ENCODE measurements around the gene TPM1. TPM values are rescaled to one million over a fixed set of nuclear protein-coding genes. Genes with fewer than 3 reads are reported as not detected.

Gene TPM1
- total and polyA plus RNA-seq, 9 of the 15 experiments (the other 6 are each of a cell fraction or from before 2014, with no cell fraction given): 8.1 to 53.9 (median 43.1) TPM

DNA sequence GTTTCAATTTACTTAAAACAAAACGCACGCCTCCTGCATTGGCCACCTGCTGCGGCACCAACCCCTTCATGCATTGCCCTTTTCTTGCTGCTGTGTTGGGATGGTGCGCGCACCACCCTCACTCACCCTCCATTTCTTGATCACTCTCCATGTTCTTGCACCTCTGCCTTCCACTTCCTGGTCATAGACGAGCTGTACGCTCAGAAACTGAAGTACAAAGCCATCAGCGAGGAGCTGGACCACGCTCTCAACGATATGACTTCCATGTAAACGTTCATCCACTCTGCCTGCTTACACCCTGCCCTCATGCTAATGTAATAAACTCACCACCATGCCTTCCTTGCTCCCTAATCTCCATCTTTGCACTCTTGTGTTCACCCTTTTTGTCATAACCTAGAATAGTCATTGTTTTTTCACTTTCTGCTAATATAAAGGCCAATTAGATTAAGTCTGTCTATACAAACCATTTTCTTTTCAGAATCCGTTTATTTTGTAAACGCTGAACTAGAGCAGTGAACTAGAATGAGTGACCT, 21.4 kb downstream of the TPM1 start:
- Histone ChIP-seq H3K4me1 (replicated peaks in 1 of 2; ENCODE audit: control insufficient read depth in 2 of 2, insufficient read depth in 2 of 2, low read length in 2 of 2) (peaks cover 8 to 24% of the 10 kb centered on the region in 2 experiments; a peak in 3 of 5 replicates), H3K9me3 (replicated peaks; ENCODE audit: control insufficient read depth, insufficient read depth, low read depth, low read length) (no peaks in the 10 kb centered on the region), H3K27ac (ENCODE audit: extremely low read depth, low read depth, low read length) (no peak overlapping the region; the same call in 1 of the 3 replicates), H3K27me3 (ENCODE audit: control insufficient read depth in 2 of 2, insufficient read depth in 2 of 2, low read length in 2 of 2) (no peaks in the 10 kb centered on the region), H3K9ac (ENCODE audit: insufficient read depth in 1 of 2, low read depth in 2 of 2, low read length in 2 of 2) (no peak overlapping the region), H3K9me1 (ENCODE audit: control insufficient read depth, insufficient read depth, low read length) (no peaks in the 10 kb centered on the region), H3K4me3 (no peak overlapping the region), H3K79me2 (ENCODE audit: control insufficient read depth, insufficient read depth, low read length) (no peaks in the 10 kb centered on the region), H2AFZ (ENCODE audit: low read depth, low read length) (no peak overlapping the region), H3K4me2 (ENCODE audit: insufficient read depth, low read length) (no peak overlapping the region), H3K36me3 (ENCODE audit: control insufficient read depth, insufficient read depth, low read length) (peaks cover 38% of the 10 kb centered on the region), H4K20me1 (replicated peaks; ENCODE audit: control insufficient read depth, insufficient read depth, low read length) (no peaks in the 10 kb centered on the region)
- POLR2A ChIA-PET: interaction anchor here (1.4 to 2.4 kb wide), 3 partner anchors 9 to 11 kb away, joined by 6 to 13 read pairs (median 8); no protein-coding TSS in a partner anchor
- no TSS peak for BruUV-seq (replicated peaks)
- no peak for ATAC-seq
- CTCF ChIA-PET (ENCODE audit: low intra/inter-chr PET ratio): no interaction called here
- 85% methylated on average over 13 of the region's 13 CpGs for WGBS (ENCODE audit: insufficient coverage, low coverage, missing lambda C conversion rate)
- no peak for TF ChIP-seq FUS (optimal IDR thresholded peaks at IDR 0.05; ENCODE audit: low read depth, low read length)
- TF ChIP-seq ZNF444 (CRISPR knock-in tag; IDR thresholded peaks at IDR 0.05): no peak
- TF ChIP-seq ETS2 (tag; IDR thresholded peaks at IDR 0.05; ENCODE audit: borderline replicate concordance, poor library complexity, severe bottlenecking): no peak
- no peak for TF ChIP-seq PHB2 (IDR thresholded peaks at IDR 0.05; ENCODE audit: low read depth)
- no peak for TF ChIP-seq JUNB (CRISPR knock-in tag; conservative IDR thresholded peaks at IDR 0.05)
- TF ChIP-seq MCM7 (IDR thresholded peaks at IDR 0.05): no peak
- TF ChIP-seq ZNF197 (CRISPR knock-in tag; IDR thresholded peaks at IDR 0.05; ENCODE audit: low read depth): no peak
- no peak for TF ChIP-seq NR3C1 (CRISPR knock-in tag; IDR thresholded peaks at IDR 0.05)
- TF ChIP-seq, protein P1, sequence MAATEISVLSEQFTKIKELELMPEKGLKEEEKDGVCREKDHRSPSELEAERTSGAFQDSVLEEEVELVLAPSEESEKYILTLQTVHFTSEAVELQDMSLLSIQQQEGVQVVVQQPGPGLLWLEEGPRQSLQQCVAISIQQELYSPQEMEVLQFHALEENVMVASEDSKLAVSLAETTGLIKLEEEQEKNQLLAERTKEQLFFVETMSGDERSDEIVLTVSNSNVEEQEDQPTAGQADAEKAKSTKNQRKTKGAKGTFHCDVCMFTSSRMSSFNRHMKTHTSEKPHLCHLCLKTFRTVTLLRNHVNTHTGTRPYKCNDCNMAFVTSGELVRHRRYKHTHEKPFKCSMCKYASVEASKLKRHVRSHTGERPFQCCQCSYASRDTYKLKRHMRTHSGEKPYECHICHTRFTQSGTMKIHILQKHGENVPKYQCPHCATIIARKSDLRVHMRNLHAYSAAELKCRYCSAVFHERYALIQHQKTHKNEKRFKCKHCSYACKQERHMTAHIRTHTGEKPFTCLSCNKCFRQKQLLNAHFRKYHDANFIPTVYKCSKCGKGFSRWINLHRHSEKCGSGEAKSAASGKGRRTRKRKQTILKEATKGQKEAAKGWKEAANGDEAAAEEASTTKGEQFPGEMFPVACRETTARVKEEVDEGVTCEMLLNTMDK (IDR thresholded peaks at IDR 0.05; ENCODE audit: borderline replicate concordance, insufficient read depth, low read depth, low read length, poor library complexity, severe bottlenecking): no peak
- TF ChIP-seq ZNF134 (CRISPR knock-in tag; conservative IDR thresholded peaks at IDR 0.05): no peak
- no peak for TF ChIP-seq ATF1 (CRISPR knock-in tag; IDR thresholded peaks at IDR 0.05)
- TF ChIP-seq ATF1 (tag; IDR thresholded peaks at IDR 0.05): 0 out of 2 replicates have a peak, but pooled peaks have one; percentile 0
- TF ChIP-seq, protein P2, sequence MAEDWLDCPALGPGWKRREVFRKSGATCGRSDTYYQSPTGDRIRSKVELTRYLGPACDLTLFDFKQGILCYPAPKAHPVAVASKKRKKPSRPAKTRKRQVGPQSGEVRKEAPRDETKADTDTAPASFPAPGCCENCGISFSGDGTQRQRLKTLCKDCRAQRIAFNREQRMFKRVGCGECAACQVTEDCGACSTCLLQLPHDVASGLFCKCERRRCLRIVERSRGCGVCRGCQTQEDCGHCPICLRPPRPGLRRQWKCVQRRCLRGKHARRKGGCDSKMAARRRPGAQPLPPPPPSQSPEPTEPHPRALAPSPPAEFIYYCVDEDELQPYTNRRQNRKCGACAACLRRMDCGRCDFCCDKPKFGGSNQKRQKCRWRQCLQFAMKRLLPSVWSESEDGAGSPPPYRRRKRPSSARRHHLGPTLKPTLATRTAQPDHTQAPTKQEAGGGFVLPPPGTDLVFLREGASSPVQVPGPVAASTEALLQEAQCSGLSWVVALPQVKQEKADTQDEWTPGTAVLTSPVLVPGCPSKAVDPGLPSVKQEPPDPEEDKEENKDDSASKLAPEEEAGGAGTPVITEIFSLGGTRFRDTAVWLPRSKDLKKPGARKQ (CRISPR knock-in tag; IDR thresholded peaks at IDR 0.05): peak; percentile 69; the same call in 1 of the 2 replicates
- TF ChIP-seq NFIC (IDR thresholded peaks at IDR 0.05): no peak
- TF ChIP-seq CXXC5 (CRISPR knock-in tag; IDR thresholded peaks at IDR 0.05): no peak
- intact Hi-C loops (cut with micrococcal nuclease) (no loop called here), in situ Hi-C loops (cut with MboI) (no loop called here)
- DNase-seq (ENCODE audit: extremely low read depth in 1 of 4, low spot score in 3 of 4): no peak
- FAIRE-seq: peak; percentile 46
